ENCODE results near the gene CHAF1A.

The CHAF1A gene

GRCh38 chr19:4449022-4449638 lies 46.7 kb downstream of the CHAF1A start:
- Histone ChIP-seq H3K4me1 (ENCODE audit: insufficient read depth, low read length) (no peaks in the 10 kb centered on the region), H3K36me3 (ENCODE audit: insufficient read depth, low read depth, low read length) (peaks cover 53% of the 10 kb centered on the region), H3K4me3 (ENCODE audit: low read length) (no peak overlapping the region), H3K27ac (ENCODE audit: low read length) (no peak overlapping the region), H3K27me3 (ENCODE audit: insufficient read depth, low read length) (no peaks in the 10 kb centered on the region), H3K9me3 (ENCODE audit: insufficient read depth, low read depth, low read length) (no peaks in the 10 kb centered on the region), H3K9ac (ENCODE audit: low read depth, low read length) (no peak overlapping the region)

GRCh38 chr19:4449639-4450028 lies 47.2 kb downstream of the CHAF1A start:
- no peaks in the 10 kb centered on the region for H3K27me3 ChIP-seq (ENCODE audit: insufficient read depth, low read length)
- H3K36me3 ChIP-seq (ENCODE audit: insufficient read depth, low read depth, low read length): peaks cover 48% of the 10 kb centered on the region

GRCh38 chr19:4452230-4452990 lies 50.0 kb downstream of the CHAF1A start:
- H3K36me3 ChIP-seq (ENCODE audit: insufficient read depth, low read depth, low read length): peaks cover 30% of the 10 kb centered on the region; the same call in 1 of the 2 replicates
- no peak overlapping the region for H3K27ac ChIP-seq (ENCODE audit: low read length)
- peaks cover 5% of the 10 kb centered on the region; the same call in 1 of the 2 replicates for H3K4me1 ChIP-seq (ENCODE audit: insufficient read depth, low read length)
- no peak overlapping the region for H3K9ac ChIP-seq (ENCODE audit: low read depth, low read length)
- no peak overlapping the region for H3K4me3 ChIP-seq (ENCODE audit: low read length)
- no peaks in the 10 kb centered on the region for H3K27me3 ChIP-seq (ENCODE audit: insufficient read depth, low read length)
- no peaks in the 10 kb centered on the region for H3K9me3 ChIP-seq (ENCODE audit: insufficient read depth, low read depth, low read length)

More at GRCh38 chr19:4449639-4450028, 47.2 kb downstream of the CHAF1A start:
- Histone ChIP-seq H3K4me3 (ENCODE audit: low read length) (no peak overlapping the region), H3K27ac (ENCODE audit: low read length) (no peak overlapping the region), H3K9ac (ENCODE audit: low read depth, low read length) (no peak overlapping the region), H3K9me3 (ENCODE audit: insufficient read depth, low read depth, low read length) (no peaks in the 10 kb centered on the region), H3K4me1 (ENCODE audit: insufficient read depth, low read length) (no peaks in the 10 kb centered on the region)

GRCh38 chr19:4453232-4454179 lies 51.1 kb downstream of the CHAF1A start:
- H3K36me3 ChIP-seq (ENCODE audit: insufficient read depth, low read depth, low read length): peaks cover 23% of the 10 kb centered on the region; the same call in 1 of the 2 replicates
- no peak overlapping the region for H3K4me3 ChIP-seq (ENCODE audit: low read length)
- no peak overlapping the region for H3K9ac ChIP-seq (ENCODE audit: low read depth, low read length)
- H3K27me3 ChIP-seq (ENCODE audit: insufficient read depth, low read length): no peaks in the 10 kb centered on the region
- peaks cover 5% of the 10 kb centered on the region; the same call in 1 of the 2 replicates for H3K4me1 ChIP-seq (ENCODE audit: insufficient read depth, low read length)
- no peaks in the 10 kb centered on the region for H3K9me3 ChIP-seq (ENCODE audit: insufficient read depth, low read depth, low read length)
- H3K27ac ChIP-seq (ENCODE audit: low read length): no peak overlapping the region

- Histone ChIP-seq H3K36me3 (ENCODE audit: insufficient read depth, low read depth, low read length) (peaks cover 18% of the 10 kb centered on the region; the same call in 1 of the 2 replicates), H3K4me3 (ENCODE audit: low read length) (no peak overlapping the region), H3K27me3 (ENCODE audit: insufficient read depth, low read length) (no peaks in the 10 kb centered on the region), H3K9ac (ENCODE audit: low read depth, low read length) (no peak overlapping the region), H3K4me1 (ENCODE audit: insufficient read depth, low read length) (peaks cover 5% of the 10 kb centered on the region; the same call in 1 of the 2 replicates), H3K9me3 (ENCODE audit: insufficient read depth, low read depth, low read length) (no peaks in the 10 kb centered on the region), H3K27ac (ENCODE audit: low read length) (no peak overlapping the region)
These were observed 52.6 kb downstream of the CHAF1A start for GRCh38 chr19:4454747-4455718.

- Histone ChIP-seq H3K36me3 (ENCODE audit: insufficient read depth, low read depth, low read length) (peaks cover 18% of the 10 kb centered on the region; the same call in 1 of the 2 replicates), H3K27me3 (ENCODE audit: insufficient read depth, low read length) (no peaks in the 10 kb centered on the region), H3K27ac (ENCODE audit: low read length) (no peak overlapping the region), H3K4me1 (ENCODE audit: insufficient read depth, low read length) (peaks cover 5% of the 10 kb centered on the region; the same call in 1 of the 2 replicates), H3K9ac (ENCODE audit: low read depth, low read length) (peak overlapping the region; percentile 77; the same call in 1 of the 2 replicates), H3K4me3 (ENCODE audit: low read length) (peak overlapping the region; percentile 83; the same call in 1 of the 2 replicates), H3K9me3 (ENCODE audit: insufficient read depth, low read depth, low read length) (no peaks in the 10 kb centered on the region)
These were observed 53.5 kb downstream of the CHAF1A start for GRCh38 chr19:4455719-4456475.

- Histone ChIP-seq H3K4me1 (ENCODE audit: insufficient read depth, low read length) (peaks cover 5% of the 10 kb centered on the region; the same call in 1 of the 2 replicates), H3K9ac (ENCODE audit: low read depth, low read length) (peak overlapping the region; percentile 77; the same call in 1 of the 2 replicates), H3K27ac (ENCODE audit: low read length) (no peak overlapping the region), H3K4me3 (ENCODE audit: low read length) (peak overlapping the region; percentile 83), H3K36me3 (ENCODE audit: insufficient read depth, low read depth, low read length) (peaks cover 15% of the 10 kb centered on the region; the same call in 1 of the 2 replicates), H3K27me3 (ENCODE audit: insufficient read depth, low read length) (no peaks in the 10 kb centered on the region), H3K9me3 (ENCODE audit: insufficient read depth, low read depth, low read length) (no peaks in the 10 kb centered on the region)
These were observed 54.0 kb downstream of the CHAF1A start for GRCh38 chr19:4456476-4456842.

GRCh38 chr19:4456843-4457653 lies 54.6 kb downstream of the CHAF1A start:
- H3K4me3 ChIP-seq (ENCODE audit: low read length): peak overlapping the region; percentile 83
- H3K4me1 ChIP-seq (ENCODE audit: insufficient read depth, low read length): peaks cover 5% of the 10 kb centered on the region; the same call in 1 of the 2 replicates
- no peaks in the 10 kb centered on the region for H3K9me3 ChIP-seq (ENCODE audit: insufficient read depth, low read depth, low read length)
- peak overlapping the region; percentile 77 for H3K9ac ChIP-seq (ENCODE audit: low read depth, low read length)
- peaks cover 9% of the 10 kb centered on the region; the same call in 1 of the 2 replicates for H3K36me3 ChIP-seq (ENCODE audit: insufficient read depth, low read depth, low read length)
- peak overlapping the region; percentile 49 for H3K27ac ChIP-seq (ENCODE audit: low read length)
- H3K27me3 ChIP-seq (ENCODE audit: insufficient read depth, low read length): no peaks in the 10 kb centered on the region

- H3K4me1 ChIP-seq (ENCODE audit: insufficient read depth, low read length): peaks cover 5% of the 10 kb centered on the region; the same call in 1 of the 2 replicates
- peak within 1 kb of the TSS; percentile 49 for H3K27ac ChIP-seq (ENCODE audit: low read length)
- peak within 1 kb of the TSS; percentile 77 for H3K9ac ChIP-seq (ENCODE audit: low read depth, low read length)
These were observed 55.4 kb downstream of the CHAF1A start, which contains the start of gene UBXN6 for GRCh38 chr19:4457654-4458395. TSS of gene UBXN6 (minus strand) at chr19:4457794. CDS start at chr19:4457697, 97 bp downstream.

More at GRCh38 chr19:4457654-4458395, 55.4 kb downstream of the CHAF1A start, which contains the start of gene UBXN6:
- peaks cover 1% of the 10 kb centered on the region; the same call in 1 of the 2 replicates for H3K36me3 ChIP-seq (ENCODE audit: insufficient read depth, low read depth, low read length)
- H3K27me3 ChIP-seq (ENCODE audit: insufficient read depth, low read length): no peaks in the 10 kb centered on the region
- no peaks in the 10 kb centered on the region for H3K9me3 ChIP-seq (ENCODE audit: insufficient read depth, low read depth, low read length)
- peak within 1 kb of the TSS; percentile 83 for H3K4me3 ChIP-seq (ENCODE audit: low read length)
